ENCODE data around the gene CALML4. TPM values are rescaled to one million over a fixed set of nuclear protein-coding genes. Genes with fewer than 3 reads are reported as not detected.

The CALML4 gene
- total RNA-seq, 4 donors from 2014 or later, result 2.4 to 13.6 (median 4.8) TPM

DNA sequence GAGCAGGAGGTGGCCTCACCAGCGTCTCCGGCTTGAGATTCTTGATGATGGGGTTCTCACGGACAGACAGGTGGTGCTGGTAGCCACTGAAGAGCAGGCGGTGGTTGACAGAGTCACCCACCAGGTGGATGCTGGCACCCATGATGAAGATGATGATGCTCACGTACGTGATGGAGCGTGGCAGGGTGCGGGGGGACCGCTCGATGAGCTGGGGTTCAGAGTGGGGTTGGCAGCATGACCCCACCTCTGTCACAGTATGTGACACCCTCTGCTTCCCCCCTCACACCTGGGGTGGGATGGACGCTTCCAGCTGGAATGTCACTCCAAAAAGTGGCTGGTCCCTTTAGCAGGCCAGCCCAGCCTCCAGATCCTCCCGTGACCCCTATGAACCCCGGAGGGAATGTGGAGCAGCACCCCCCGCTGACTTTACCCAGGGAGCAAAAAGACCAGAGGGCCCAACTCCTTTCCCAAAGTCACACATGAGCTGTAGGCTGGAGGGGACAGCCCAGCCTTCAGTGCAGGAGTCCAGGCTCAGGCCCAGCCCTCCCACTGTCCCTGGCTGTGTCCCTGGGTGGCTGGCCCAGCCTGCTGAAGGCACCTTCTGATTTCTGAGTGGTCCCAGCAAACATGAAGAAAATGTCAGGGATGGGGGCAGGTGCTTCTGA lies 6.7 kb upstream of the CALML4 start:
- Histone ChIP-seq H3K36me3 (peaks cover 20% of the 10 kb centered on the region), H3K4me3 (no peak overlapping the region), H3K4me1 (peaks cover 12% of the 10 kb centered on the region), H3K27me3 (no peaks in the 10 kb centered on the region), H3K27ac (no peak overlapping the region), H3K9me3 (no peaks in the 10 kb centered on the region)
- no peak for TF ChIP-seq POLR2AphosphoS5 (IDR thresholded peaks at IDR 0.05)
- TF ChIP-seq, protein P1, sequence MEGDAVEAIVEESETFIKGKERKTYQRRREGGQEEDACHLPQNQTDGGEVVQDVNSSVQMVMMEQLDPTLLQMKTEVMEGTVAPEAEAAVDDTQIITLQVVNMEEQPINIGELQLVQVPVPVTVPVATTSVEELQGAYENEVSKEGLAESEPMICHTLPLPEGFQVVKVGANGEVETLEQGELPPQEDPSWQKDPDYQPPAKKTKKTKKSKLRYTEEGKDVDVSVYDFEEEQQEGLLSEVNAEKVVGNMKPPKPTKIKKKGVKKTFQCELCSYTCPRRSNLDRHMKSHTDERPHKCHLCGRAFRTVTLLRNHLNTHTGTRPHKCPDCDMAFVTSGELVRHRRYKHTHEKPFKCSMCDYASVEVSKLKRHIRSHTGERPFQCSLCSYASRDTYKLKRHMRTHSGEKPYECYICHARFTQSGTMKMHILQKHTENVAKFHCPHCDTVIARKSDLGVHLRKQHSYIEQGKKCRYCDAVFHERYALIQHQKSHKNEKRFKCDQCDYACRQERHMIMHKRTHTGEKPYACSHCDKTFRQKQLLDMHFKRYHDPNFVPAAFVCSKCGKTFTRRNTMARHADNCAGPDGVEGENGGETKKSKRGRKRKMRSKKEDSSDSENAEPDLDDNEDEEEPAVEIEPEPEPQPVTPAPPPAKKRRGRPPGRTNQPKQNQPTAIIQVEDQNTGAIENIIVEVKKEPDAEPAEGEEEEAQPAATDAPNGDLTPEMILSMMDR (IDR thresholded peaks at IDR 0.05), result no peak
- TF ChIP-seq POLR2A (IDR thresholded peaks at IDR 0.05), result no peak
- TF ChIP-seq EP300 (IDR thresholded peaks at IDR 0.05), result no peak
- peak; percentile 53 to 72 for DNase-seq (ENCODE audit: low spot score in 2 of 2)
- 98% methylated on average over 11 of the region's 14 CpGs for WGBS

DNA sequence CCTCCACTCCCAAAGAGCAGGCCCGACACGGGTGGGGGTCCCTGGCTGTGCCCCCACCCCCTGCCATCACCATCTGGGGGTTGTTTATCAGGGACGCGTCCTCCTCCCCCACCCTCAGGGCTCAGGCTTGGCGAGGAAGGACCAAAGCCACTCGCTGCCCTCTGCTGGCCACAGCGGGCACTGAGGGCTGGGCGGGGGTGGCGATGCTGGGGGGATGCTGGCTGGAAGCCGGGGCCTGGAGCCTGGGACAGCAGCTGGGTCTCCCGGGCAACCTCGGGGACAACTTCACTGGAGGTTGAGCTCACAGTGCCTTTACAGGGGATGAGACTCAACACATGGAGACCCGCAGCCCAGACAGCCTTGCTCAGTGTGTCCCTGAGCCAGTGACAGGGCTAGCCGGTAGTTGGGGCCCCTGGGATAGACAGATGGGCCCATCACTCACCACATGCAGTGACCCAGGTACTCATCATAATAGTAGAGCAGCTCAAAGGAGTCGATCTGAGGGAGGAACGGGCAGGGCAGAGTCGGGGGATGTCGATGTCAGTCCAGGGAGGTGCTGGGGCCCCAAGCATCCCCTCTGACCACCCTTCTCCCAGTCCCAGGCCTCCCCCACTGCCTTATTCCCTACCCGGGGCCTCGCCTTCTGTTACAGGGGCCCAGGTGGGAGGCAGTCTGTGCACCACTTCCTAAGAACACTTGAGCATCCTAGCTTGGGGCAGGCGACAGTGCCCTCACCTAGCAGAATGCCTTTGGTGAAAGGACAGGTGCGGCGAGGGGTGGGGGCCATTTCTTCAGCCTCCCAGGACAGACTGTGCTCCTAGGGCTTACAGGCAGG lies 5.9 kb upstream of the CALML4 start:
- Histone ChIP-seq H3K4me3 (no peak overlapping the region), H3K9me3 (no peaks in the 10 kb centered on the region), H3K36me3 (peaks cover 18% of the 10 kb centered on the region), H3K27ac (no peak overlapping the region), H3K27me3 (no peaks in the 10 kb centered on the region), H3K4me1 (peaks cover 16% of the 10 kb centered on the region)
- TF ChIP-seq, protein P1 (IDR thresholded peaks at IDR 0.05), result peak; percentile 55 to 84
- no peak for TF ChIP-seq POLR2AphosphoS5 (IDR thresholded peaks at IDR 0.05)
- DNase-seq (ENCODE audit: low spot score in 2 of 2), result peak; percentile 74 to 83
- 61% methylated on average over 16 of the region's 23 CpGs for WGBS

DNA sequence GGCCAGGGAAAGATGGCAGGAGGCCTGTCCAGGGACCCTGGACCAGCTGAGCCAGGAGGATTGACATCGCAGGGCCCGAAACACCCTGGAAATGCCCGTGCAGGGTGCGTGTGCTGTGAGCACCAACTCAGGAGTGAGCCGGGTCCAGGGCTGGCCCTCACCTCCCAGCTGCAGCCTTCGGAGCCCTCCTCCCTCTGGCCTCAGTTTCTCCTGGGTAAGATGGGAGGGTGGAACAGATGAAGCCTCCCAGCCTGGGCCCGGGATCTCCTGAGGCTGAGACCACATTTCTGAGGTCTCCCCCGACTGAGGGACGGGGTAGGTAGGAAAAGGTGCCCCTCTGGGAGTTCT lies 5.3 kb upstream of the CALML4 start:
- DNase-seq (ENCODE audit: low spot score in 2 of 2), result peak; percentile 43 to 65
- no peak overlapping the region for H3K27ac ChIP-seq
- 79% methylated on average over 8 of the region's 9 CpGs for WGBS

DNA sequence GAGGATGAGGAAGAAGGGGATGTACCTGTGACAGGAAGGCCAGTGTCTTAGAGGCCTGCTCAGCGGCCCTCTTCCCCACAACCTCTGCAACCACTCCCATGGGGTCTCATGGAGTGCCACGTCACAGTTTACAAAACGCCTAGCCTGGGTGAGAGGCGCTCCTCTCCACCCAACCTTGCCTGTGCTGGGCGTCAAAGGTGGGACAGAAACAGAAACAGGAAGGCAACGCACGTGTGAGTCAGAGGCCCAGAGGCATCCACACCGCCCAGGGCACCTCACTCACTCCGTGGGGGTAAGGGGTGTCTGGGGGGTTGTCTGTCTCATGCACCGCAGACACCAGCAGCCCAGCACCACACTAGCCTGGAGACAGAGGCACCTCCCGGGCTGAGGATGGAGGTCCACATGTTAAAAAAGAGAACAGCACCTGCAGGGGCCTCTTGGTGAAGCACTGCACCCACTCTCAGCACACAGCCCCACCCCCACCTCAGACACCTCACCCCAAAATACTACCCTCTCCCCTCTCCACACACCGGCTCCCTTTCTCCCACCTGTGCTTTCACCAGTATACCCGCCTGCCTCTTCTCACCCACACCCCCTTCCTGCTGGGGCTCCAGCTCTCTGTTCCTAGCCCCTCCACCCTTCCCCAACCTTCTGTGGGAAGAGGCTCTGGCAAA lies 4.7 kb upstream of the CALML4 start:
- TF ChIP-seq POLR2AphosphoS5 (IDR thresholded peaks at IDR 0.05) (no peak), POLR2A (IDR thresholded peaks at IDR 0.05) (no peak), EP300 (IDR thresholded peaks at IDR 0.05) (no peak)
- TF ChIP-seq, protein P1 (IDR thresholded peaks at IDR 0.05), result no peak
- no peak overlapping the region for H3K27ac ChIP-seq
- no peaks in the 10 kb centered on the region for H3K27me3 ChIP-seq
- peaks cover 27% of the 10 kb centered on the region for H3K4me1 ChIP-seq
- H3K36me3 ChIP-seq, result peaks cover 15% of the 10 kb centered on the region
- no peaks in the 10 kb centered on the region for H3K9me3 ChIP-seq
- WGBS, result 71% methylated on average over 13 of the region's 13 CpGs
- no peak overlapping the region for H3K4me3 ChIP-seq
- peak; percentile 59 to 65 for DNase-seq (ENCODE audit: low spot score in 2 of 2)

More for the DNA sequence above, 5.3 kb upstream of the CALML4 start:
- Histone ChIP-seq H3K9me3 (no peaks in the 10 kb centered on the region), H3K27me3 (no peaks in the 10 kb centered on the region), H3K4me3 (no peak overlapping the region), H3K36me3 (peaks cover 18% of the 10 kb centered on the region), H3K4me1 (peaks cover 22% of the 10 kb centered on the region)
- TF ChIP-seq EP300 (IDR thresholded peaks at IDR 0.05), result no peak
- TF ChIP-seq, protein P1 (IDR thresholded peaks at IDR 0.05), result no peak
- TF ChIP-seq POLR2AphosphoS5 (IDR thresholded peaks at IDR 0.05), result no peak
- TF ChIP-seq POLR2A (IDR thresholded peaks at IDR 0.05), result no peak

DNA sequence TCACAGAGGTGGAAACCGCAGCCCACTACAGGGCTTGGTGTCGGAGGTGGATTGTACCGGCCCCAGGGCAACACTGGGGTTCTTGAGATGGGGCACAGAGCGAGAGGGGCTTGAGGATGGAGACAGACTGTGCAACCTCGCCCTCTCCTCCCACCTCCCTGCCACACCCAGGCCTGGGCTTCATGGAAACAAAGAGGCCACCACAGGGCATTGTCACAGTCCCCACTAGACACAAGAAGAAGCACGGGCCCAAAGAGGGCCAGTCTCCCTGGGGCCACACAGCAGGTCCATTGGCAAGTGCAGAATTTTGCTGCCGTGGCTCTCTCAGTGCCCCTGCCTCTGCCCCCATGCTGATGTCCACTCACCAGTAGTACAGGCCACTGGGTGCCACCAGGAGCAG lies 4.1 kb upstream of the CALML4 start:
- peaks cover 12% of the 10 kb centered on the region for H3K36me3 ChIP-seq
- TF ChIP-seq POLR2AphosphoS5 (IDR thresholded peaks at IDR 0.05) (no peak), POLR2A (IDR thresholded peaks at IDR 0.05) (no peak)
- 84% methylated on average over 5 of the region's 7 CpGs for WGBS
- peaks cover 33% of the 10 kb centered on the region for H3K4me1 ChIP-seq
- peak; percentile 47 to 65 for DNase-seq (ENCODE audit: low spot score in 2 of 2)
- H3K9me3 ChIP-seq, result no peaks in the 10 kb centered on the region
- H3K27ac ChIP-seq, result no peak overlapping the region
- no peaks in the 10 kb centered on the region for H3K27me3 ChIP-seq
- no peak overlapping the region for H3K4me3 ChIP-seq
